Central memory CD8-positive, alpha-beta T cell (primary cell): ENCODE results near the gene CLEC2L.

Experiments
- ATAC-seq: fragments of 150-1000 bp; cut with Tn5 transposase; replicated peaks from 2 replicates; pipeline ENCODE4 v1.10.0; 2022; ENCODE audit warnings: mild to moderate bottlenecking, moderate FRiP score, moderate number of reproducible peaks; ENCODE audit not compliant: poor library complexity, severe bottlenecking; ENCODE audit errors: extremely low read depth
- DNase-seq, 2 donors: peaks; one replicate each; pipeline ENCODE4 v3.0.0; 2021; ENCODE audit warnings: low spot score in 2 of 2
- H3K27ac Mint-ChIP-seq: one replicate; pipeline ENCODE4 v1.8.0; 2022; ENCODE audit warnings: low read depth, mild to moderate bottlenecking, moderate library complexity, mixed read lengths
- H3K27me3 Mint-ChIP-seq: one replicate; pipeline ENCODE4 v1.8.0; 2022; ENCODE audit warnings: mixed read lengths
- H3K36me3 Mint-ChIP-seq: one replicate; pipeline ENCODE4 v1.8.0; 2022; ENCODE audit warnings: mild to moderate bottlenecking, moderate library complexity, mixed read lengths; ENCODE audit not compliant: insufficient read depth
- H3K4me1 Mint-ChIP-seq: one replicate; pipeline ENCODE4 v1.8.0; 2022; ENCODE audit warnings: mixed read lengths
- H3K4me3 Mint-ChIP-seq: one replicate; pipeline ENCODE4 v1.8.0; 2022; ENCODE audit warnings: mild to moderate bottlenecking, moderate library complexity, mixed read lengths
- H3K9me3 Mint-ChIP-seq: one replicate; pipeline ENCODE4 v1.8.0; 2022; ENCODE audit warnings: mixed read lengths

Gene CLEC2L

GRCh38 chr7:139526578-139527544 lies 3.4 kb downstream of the CLEC2L start:
- Mint-ChIP-seq H3K4me1 (peaks cover 11% of the 10 kb centered on the region), H3K27me3 (peaks cover 90% of the 10 kb centered on the region), H3K36me3 (no peaks in the 10 kb centered on the region), H3K4me3 (no peak overlapping the region), H3K27ac (no peak overlapping the region), H3K9me3 (no peaks in the 10 kb centered on the region)
- ATAC-seq (no peak), DNase-seq (no peak)

GRCh38 chr7:139531094-139531493 lies 7.6 kb downstream of the CLEC2L start:
- H3K27ac Mint-ChIP-seq = no peak overlapping the region
- DNase-seq (no peak), ATAC-seq (no peak)
- H3K4me3 Mint-ChIP-seq = no peak overlapping the region
- no peaks in the 10 kb centered on the region for H3K36me3 Mint-ChIP-seq
- H3K9me3 Mint-ChIP-seq = no peaks in the 10 kb centered on the region
- peaks cover 7% of the 10 kb centered on the region for H3K4me1 Mint-ChIP-seq
- peaks cover 76% of the 10 kb centered on the region for H3K27me3 Mint-ChIP-seq

- no peaks in the 10 kb centered on the region for H3K9me3 Mint-ChIP-seq
- DNase-seq (no peak), ATAC-seq (no peak)
- H3K4me3 Mint-ChIP-seq = no peak overlapping the region
- no peaks in the 10 kb centered on the region for H3K4me1 Mint-ChIP-seq
- H3K27me3 Mint-ChIP-seq = peaks cover 60% of the 10 kb centered on the region
- H3K27ac Mint-ChIP-seq = no peak overlapping the region
- H3K36me3 Mint-ChIP-seq = no peaks in the 10 kb centered on the region
These were observed 9.2 kb downstream of the CLEC2L start for GRCh38 chr7:139532636-139533155.

- no peaks in the 10 kb centered on the region for H3K36me3 Mint-ChIP-seq
- H3K27me3 Mint-ChIP-seq = peaks cover 46% of the 10 kb centered on the region
- no peaks in the 10 kb centered on the region for H3K9me3 Mint-ChIP-seq
- H3K27ac Mint-ChIP-seq = no peak overlapping the region
- no peaks in the 10 kb centered on the region for H3K4me1 Mint-ChIP-seq
- ATAC-seq = no peak
- H3K4me3 Mint-ChIP-seq = no peak overlapping the region
- no peak for DNase-seq
These were observed 10.6 kb downstream of the CLEC2L start for GRCh38 chr7:139534096-139534495.

GRCh38 chr7:139534966-139535651 lies 11.6 kb downstream of the CLEC2L start:
- no peaks in the 10 kb centered on the region for H3K9me3 Mint-ChIP-seq
- no peak overlapping the region for H3K4me3 Mint-ChIP-seq

GRCh38 chr7:139536152-139536551 lies 12.7 kb downstream of the CLEC2L start:
- Mint-ChIP-seq H3K4me3 (no peak overlapping the region), H3K27me3 (peaks cover 29% of the 10 kb centered on the region), H3K4me1 (no peaks in the 10 kb centered on the region), H3K36me3 (no peaks in the 10 kb centered on the region), H3K9me3 (no peaks in the 10 kb centered on the region), H3K27ac (no peak overlapping the region)
- ATAC-seq (no peak), DNase-seq (no peak)

More at GRCh38 chr7:139534966-139535651, 11.6 kb downstream of the CLEC2L start:
- no peaks in the 10 kb centered on the region for H3K4me1 Mint-ChIP-seq
- H3K27ac Mint-ChIP-seq = no peak overlapping the region
- peaks cover 38% of the 10 kb centered on the region for H3K27me3 Mint-ChIP-seq
- ATAC-seq (no peak), DNase-seq (no peak)
- no peaks in the 10 kb centered on the region for H3K36me3 Mint-ChIP-seq

GRCh38 chr7:139538881-139539635 lies 15.6 kb downstream of the CLEC2L start:
- Mint-ChIP-seq H3K27ac (no peak overlapping the region), H3K27me3 (peaks cover 4% of the 10 kb centered on the region), H3K9me3 (no peaks in the 10 kb centered on the region), H3K36me3 (no peaks in the 10 kb centered on the region), H3K4me1 (no peaks in the 10 kb centered on the region), H3K4me3 (no peak overlapping the region)
- DNase-seq (no peak), ATAC-seq (no peak)

GRCh38 chr7:139540203-139540602 lies 16.7 kb downstream of the CLEC2L start:
- Mint-ChIP-seq H3K9me3 (no peaks in the 10 kb centered on the region), H3K4me1 (no peaks in the 10 kb centered on the region), H3K36me3 (no peaks in the 10 kb centered on the region), H3K27ac (no peak overlapping the region), H3K27me3 (no peaks in the 10 kb centered on the region), H3K4me3 (no peak overlapping the region)
- no peak for ATAC-seq
- no peak for DNase-seq

- Mint-ChIP-seq H3K4me1 (no peaks in the 10 kb centered on the region), H3K36me3 (no peaks in the 10 kb centered on the region), H3K27me3 (no peaks in the 10 kb centered on the region)
These were observed 18.3 kb downstream of the CLEC2L start for GRCh38 chr7:139541600-139542307.

GRCh38 chr7:139542308-139543151 lies 19.0 kb downstream of the CLEC2L start:
- Mint-ChIP-seq H3K4me3 (no peak overlapping the region), H3K9me3 (no peaks in the 10 kb centered on the region), H3K27me3 (no peaks in the 10 kb centered on the region), H3K4me1 (no peaks in the 10 kb centered on the region), H3K36me3 (no peaks in the 10 kb centered on the region), H3K27ac (no peak overlapping the region)
- DNase-seq (no peak), ATAC-seq (no peak)

More at GRCh38 chr7:139541600-139542307, 18.3 kb downstream of the CLEC2L start:
- ATAC-seq (no peak), DNase-seq (no peak)
- Mint-ChIP-seq H3K9me3 (no peaks in the 10 kb centered on the region), H3K27ac (no peak overlapping the region), H3K4me3 (no peak overlapping the region)

- ATAC-seq = no peak
These were observed 20.5 kb downstream of the CLEC2L start for GRCh38 chr7:139543801-139544603.

More at GRCh38 chr7:139543801-139544603, 20.5 kb downstream of the CLEC2L start:
- no peaks in the 10 kb centered on the region for H3K27me3 Mint-ChIP-seq
- DNase-seq = no peak
- H3K36me3 Mint-ChIP-seq = no peaks in the 10 kb centered on the region
- no peak overlapping the region for H3K27ac Mint-ChIP-seq
- H3K9me3 Mint-ChIP-seq = no peaks in the 10 kb centered on the region
- no peaks in the 10 kb centered on the region for H3K4me1 Mint-ChIP-seq
- no peak overlapping the region for H3K4me3 Mint-ChIP-seq
